Measurements from ENCODE around the gene IL32.
A peak's percentile ranks its signal among the peaks of the same experiment; 100 is the strongest.

The IL32 gene, protein sequence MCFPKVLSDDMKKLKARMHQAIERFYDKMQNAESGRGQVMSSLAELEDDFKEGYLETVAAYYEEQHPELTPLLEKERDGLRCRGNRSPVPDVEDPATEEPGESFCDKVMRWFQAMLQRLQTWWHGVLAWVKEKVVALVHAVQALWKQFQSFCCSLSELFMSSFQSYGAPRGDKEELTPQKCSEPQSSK

GRCh38 chr16:3065069-3065741 is at the start of gene IL32:
TSS of gene IL32 (plus strand) at chr16:3065640. CDS start at chr16:3065812, 172 bp downstream.
- no peak for DNase-seq
- peaks cover 61% of the 10 kb centered on the region for H3K27me3 ChIP-seq (replicated peaks; ENCODE audit: insufficient read depth, low read length)
- H2AFZ ChIP-seq (ENCODE audit: low read length): peak within 1 kb of the TSS; percentile 31; the same call in 1 of the 2 replicates
- no peaks in the 10 kb centered on the region for H3K36me3 ChIP-seq (replicated peaks; ENCODE audit: insufficient read depth, low read length)
- H4K20me1 ChIP-seq (ENCODE audit: insufficient read depth, low read length): no peaks in the 10 kb centered on the region
- H3K79me2 ChIP-seq (ENCODE audit: low read length): no peaks in the 10 kb centered on the region
- H3F3A ChIP-seq (ENCODE audit: insufficient read depth, low read length): no peaks in the 10 kb centered on the region
- peaks cover 9% of the 10 kb centered on the region; the same call in 1 of the 2 replicates for H3K4me1 ChIP-seq (ENCODE audit: low read length)
- no peak within 1 kb of the TSS for H3K9ac ChIP-seq (ENCODE audit: low read length)
- no peaks in the 10 kb centered on the region for H3K9me2 ChIP-seq (replicated peaks; ENCODE audit: insufficient read depth, low read length)
- TF ChIP-seq, protein P1, sequence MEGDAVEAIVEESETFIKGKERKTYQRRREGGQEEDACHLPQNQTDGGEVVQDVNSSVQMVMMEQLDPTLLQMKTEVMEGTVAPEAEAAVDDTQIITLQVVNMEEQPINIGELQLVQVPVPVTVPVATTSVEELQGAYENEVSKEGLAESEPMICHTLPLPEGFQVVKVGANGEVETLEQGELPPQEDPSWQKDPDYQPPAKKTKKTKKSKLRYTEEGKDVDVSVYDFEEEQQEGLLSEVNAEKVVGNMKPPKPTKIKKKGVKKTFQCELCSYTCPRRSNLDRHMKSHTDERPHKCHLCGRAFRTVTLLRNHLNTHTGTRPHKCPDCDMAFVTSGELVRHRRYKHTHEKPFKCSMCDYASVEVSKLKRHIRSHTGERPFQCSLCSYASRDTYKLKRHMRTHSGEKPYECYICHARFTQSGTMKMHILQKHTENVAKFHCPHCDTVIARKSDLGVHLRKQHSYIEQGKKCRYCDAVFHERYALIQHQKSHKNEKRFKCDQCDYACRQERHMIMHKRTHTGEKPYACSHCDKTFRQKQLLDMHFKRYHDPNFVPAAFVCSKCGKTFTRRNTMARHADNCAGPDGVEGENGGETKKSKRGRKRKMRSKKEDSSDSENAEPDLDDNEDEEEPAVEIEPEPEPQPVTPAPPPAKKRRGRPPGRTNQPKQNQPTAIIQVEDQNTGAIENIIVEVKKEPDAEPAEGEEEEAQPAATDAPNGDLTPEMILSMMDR (IDR thresholded peaks at IDR 0.05; ENCODE audit: low read length): no peak
- TF ChIP-seq EZH2 (optimal IDR thresholded peaks at IDR 0.05; ENCODE audit: low read depth, low read length): no peak
- TF ChIP-seq EZH2phosphoT487 (IDR thresholded peaks at IDR 0.05; ENCODE audit: low read length): no peak
- no peak within 1 kb of the TSS; the same call in 1 of the 2 replicates for H3K4me2 ChIP-seq (ENCODE audit: low read depth, low read length)
- H3K27ac ChIP-seq (ENCODE audit: low read length): no peak within 1 kb of the TSS
- no peaks in the 10 kb centered on the region for H3K9me3 ChIP-seq (replicated peaks; ENCODE audit: insufficient read depth, low read length)
- H3K4me3 ChIP-seq (ENCODE audit: low read length): no peak within 1 kb of the TSS

GRCh38 chr16:3015865-3016521 is 49.4 kb upstream of the IL32 start:
- Histone ChIP-seq H3K4me1 (ENCODE audit: low read length) (0 out of 2 replicates have a peak, but pooled peaks cover 10% of the 10 kb centered on the region), H3K9me2 (replicated peaks; ENCODE audit: insufficient read depth, low read length) (no peaks in the 10 kb centered on the region), H3K9ac (ENCODE audit: low read length) (no peak overlapping the region), H3K4me3 (ENCODE audit: low read length) (no peak overlapping the region), H2AFZ (ENCODE audit: low read length) (no peak overlapping the region), H3F3A (ENCODE audit: insufficient read depth, low read length) (no peaks in the 10 kb centered on the region), H3K36me3 (replicated peaks; ENCODE audit: insufficient read depth, low read length) (no peaks in the 10 kb centered on the region), H3K27me3 (replicated peaks; ENCODE audit: insufficient read depth, low read length) (peaks cover 78% of the 10 kb centered on the region), H3K9me3 (replicated peaks; ENCODE audit: insufficient read depth, low read length) (no peaks in the 10 kb centered on the region), H4K20me1 (ENCODE audit: insufficient read depth, low read length) (no peaks in the 10 kb centered on the region), H3K27ac (ENCODE audit: low read length) (no peak overlapping the region), H3K79me2 (ENCODE audit: low read length) (no peaks in the 10 kb centered on the region), H3K4me2 (ENCODE audit: low read depth, low read length) (no peak overlapping the region)
- TF ChIP-seq, protein P1 (IDR thresholded peaks at IDR 0.05; ENCODE audit: low read length): no peak
- no peak for TF ChIP-seq EZH2phosphoT487 (IDR thresholded peaks at IDR 0.05; ENCODE audit: low read length)
- TF ChIP-seq EZH2 (optimal IDR thresholded peaks at IDR 0.05; ENCODE audit: low read depth, low read length): no peak
- DNase-seq: no peak

DNA sequence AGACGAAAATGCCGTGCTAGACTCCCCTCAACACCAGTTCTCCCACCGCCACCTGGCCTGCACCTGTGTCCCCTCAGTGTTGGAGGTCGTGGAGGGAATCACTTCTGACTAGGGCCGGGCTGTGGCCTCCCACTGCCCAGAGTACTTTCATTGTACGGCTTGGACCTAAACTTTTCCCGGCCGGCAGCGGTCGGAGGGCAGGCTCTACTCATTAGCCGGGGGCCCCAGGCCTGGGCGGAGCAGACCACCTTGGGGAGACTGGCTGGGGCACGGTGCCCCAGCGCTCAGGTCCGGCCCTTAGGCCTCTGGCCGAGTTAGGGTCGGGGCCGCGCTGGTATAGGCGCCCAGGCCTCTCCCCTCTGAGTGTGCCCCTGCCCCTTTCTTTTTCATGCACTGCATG is 48.1 kb upstream of the IL32 start:
- no peak overlapping the region for H3K27ac ChIP-seq (ENCODE audit: low read length)
- H3K9me3 ChIP-seq (replicated peaks; ENCODE audit: insufficient read depth, low read length): no peaks in the 10 kb centered on the region
- no peaks in the 10 kb centered on the region for H4K20me1 ChIP-seq (ENCODE audit: insufficient read depth, low read length)
- H3K4me3 ChIP-seq (ENCODE audit: low read length): no peak overlapping the region
- H3K36me3 ChIP-seq (replicated peaks; ENCODE audit: insufficient read depth, low read length): no peaks in the 10 kb centered on the region
- H2AFZ ChIP-seq (ENCODE audit: low read length): no peak overlapping the region
- H3K4me1 ChIP-seq (ENCODE audit: low read length): 0 out of 2 replicates have a peak, but pooled peaks cover 4% of the 10 kb centered on the region
- H3K27me3 ChIP-seq (replicated peaks; ENCODE audit: insufficient read depth, low read length): peaks cover 64% of the 10 kb centered on the region
- 0 out of 2 replicates have a peak, but pooled peaks cover under 1% of the 10 kb centered on the region for H3F3A ChIP-seq (ENCODE audit: insufficient read depth, low read length)
- H3K4me2 ChIP-seq (ENCODE audit: low read depth, low read length): no peak overlapping the region
- TF ChIP-seq, protein P1 (IDR thresholded peaks at IDR 0.05; ENCODE audit: low read length): no peak
- TF ChIP-seq EZH2phosphoT487 (IDR thresholded peaks at IDR 0.05; ENCODE audit: low read length) (no peak), EZH2 (optimal IDR thresholded peaks at IDR 0.05; ENCODE audit: low read depth, low read length) (no peak)
- no peak overlapping the region for H3K9ac ChIP-seq (ENCODE audit: low read length)
- no peaks in the 10 kb centered on the region for H3K79me2 ChIP-seq (ENCODE audit: low read length)
- DNase-seq: no peak
- no peaks in the 10 kb centered on the region for H3K9me2 ChIP-seq (replicated peaks; ENCODE audit: insufficient read depth, low read length)
